ENCODE results near the gene FBXW11.

GRCh38 chr5:171951218-171951617 is 55.2 kb downstream of the FBXW11 start:
- TF ChIP-seq CTCF (IDR thresholded peaks at IDR 0.05) (no peak), POLR2A (IDR thresholded peaks at IDR 0.05) (no peak)

Measured in adrenal gland (tissue), 5 donors.